IMR-90 (cell line): ENCODE results near the gene ARL13A. TPM values are rescaled to one million over a fixed set of nuclear protein-coding genes. Genes with fewer than 3 reads are reported as not detected.
"Not testable (repeated sequence)": the region's sequence is repeated elsewhere in the genome, so short reads cannot be mapped to it uniquely, and the experiment has no call there.

Experiments
- ATAC-seq: fragments of 200-7000 bp; cut with Tn5 transposase; 2 replicates; pipeline ENCODE4 v1.9.1; 2020; ENCODE audit warnings: low read depth, mild to moderate bottlenecking, moderate library complexity
- BruUV-seq: library from RNA; stranded (reverse); fragments of 400-500 nt; replicated peaks from 2 replicates; lab custom pipeline; 2021; lab: Mats Ljungman, UMichigan
- CTCF ChIA-PET: fragments of 300-600 bp; formaldehyde crosslinking; extraction: SDS; loops from one replicate; lab custom pipeline; 2021; ENCODE audit warnings: antibody characterized with exemption; lab: Yijun Ruan, JAX
- POLR2A ChIA-PET: fragments of 300-600 bp; sonication (Branson Sonifier 250); formaldehyde crosslinking; loops from one replicate; lab custom pipeline; 2022; ENCODE audit warnings: antibody characterized with exemption; ENCODE audit not compliant: unreplicated experiment; lab: Charles Lee
- DNase-seq: peaks from one replicate; pipeline ENCODE4 v3.0.0; 2013
- H2AFZ ChIP-seq: replicated peaks from 2 replicates; pipeline ENCODE3; 2013; ENCODE audit warnings: low read length, mild to moderate bottlenecking; ENCODE audit not compliant: poor library complexity
- H2AK5ac ChIP-seq: 2 replicates; pipeline ENCODE4 v1.6.1; 2013; ENCODE audit warnings: low read depth, low read length, inconsistent platforms
- H2AK9ac ChIP-seq: replicated peaks from 2 replicates; pipeline ENCODE3; 2013; ENCODE audit warnings: mild to moderate bottlenecking, low read depth, low read length, moderate library complexity; ENCODE audit not compliant: poor library complexity
- H2BK120ac ChIP-seq: 2 replicates; pipeline ENCODE4 v1.6.1; 2013; ENCODE audit warnings: low read depth, low read length, inconsistent platforms
- H2BK15ac ChIP-seq: 3 replicates; pipeline ENCODE4 v1.6.1; 2013; ENCODE audit warnings: low read depth, low read length, inconsistent platforms
- H2BK20ac ChIP-seq: 2 replicates; pipeline ENCODE4 v1.6.1; 2013; ENCODE audit warnings: low read depth, mild to moderate bottlenecking, inconsistent platforms, low read length, moderate library complexity
- H2BK5ac ChIP-seq: 2 replicates; pipeline ENCODE4 v1.6.1; 2013; ENCODE audit warnings: mild to moderate bottlenecking, low read depth, low read length, inconsistent platforms; ENCODE audit not compliant: poor library complexity, severe bottlenecking
- H3K14ac ChIP-seq: replicated peaks from 2 replicates; pipeline ENCODE4 v1.6.1; 2013; ENCODE audit warnings: low read depth, low read length, inconsistent platforms
- H3K18ac ChIP-seq: 2 replicates; pipeline ENCODE4 v1.6.1; 2013; ENCODE audit warnings: low read depth, low read length, control low read depth
- H3K23ac ChIP-seq: 2 replicates; pipeline ENCODE4 v1.6.1; 2013; ENCODE audit warnings: low read depth, low read length, inconsistent platforms
- H3K27ac ChIP-seq: 2 replicates; pipeline ENCODE4 v1.5.1; 2013; ENCODE audit warnings: mild to moderate bottlenecking, control low read depth, low read length; ENCODE audit not compliant: insufficient read depth
- H3K27me3 ChIP-seq: 2 replicates; pipeline ENCODE4 v1.6.1; 2013; ENCODE audit warnings: low read length; ENCODE audit not compliant: control insufficient read depth, insufficient read depth
- H3K36me3 ChIP-seq: 2 replicates; pipeline ENCODE4 v1.6.1; 2013; ENCODE audit warnings: low read length, mixed read lengths; ENCODE audit not compliant: control insufficient read depth, insufficient read depth
- H3K4ac ChIP-seq: 2 replicates; pipeline ENCODE4 v1.6.1; 2013; ENCODE audit warnings: low read depth, low read length, inconsistent platforms
- H3K4me1 ChIP-seq: 2 replicates; pipeline ENCODE4 v1.6.1; 2013; ENCODE audit warnings: low read length, mixed read lengths; ENCODE audit not compliant: control insufficient read depth, insufficient read depth
- H3K4me2 ChIP-seq: 2 replicates; pipeline ENCODE4 v1.6.1; 2013; ENCODE audit warnings: low read depth, mild to moderate bottlenecking, control low read depth, low read length, moderate library complexity
- H3K4me3 ChIP-seq: 2 replicates; pipeline ENCODE4 v1.5.1; 2013; ENCODE audit warnings: low read depth, mild to moderate bottlenecking, control low read depth, low read length, moderate library complexity; ENCODE audit not compliant: insufficient read depth
- H3K56ac ChIP-seq: 2 replicates; pipeline ENCODE4 v1.6.1; 2013; ENCODE audit warnings: low read length, inconsistent platforms; ENCODE audit not compliant: insufficient read depth; ENCODE audit errors: extremely low read depth
- H3K79me1 ChIP-seq, 2 experiments: 2 replicates each; pipeline ENCODE4 v1.6.1; 2013; ENCODE audit warnings: low read length in 2 of 2, inconsistent platforms in 1 of 2, low read depth in 1 of 2
- H3K9ac ChIP-seq: 2 replicates; pipeline ENCODE4 v1.6.1; 2013; ENCODE audit warnings: low read depth, low read length, control low read depth
- H3K9me1 ChIP-seq: 2 replicates; pipeline ENCODE4 v1.6.1; 2013; ENCODE audit warnings: low read length, inconsistent platforms; ENCODE audit not compliant: insufficient read depth
- H3K9me3 ChIP-seq: 2 replicates; pipeline ENCODE4 v1.6.1; 2013; ENCODE audit warnings: low read length; ENCODE audit not compliant: control insufficient read depth, insufficient read depth
- H4K20me1 ChIP-seq: 2 replicates; pipeline ENCODE4 v1.6.1; 2013; ENCODE audit warnings: low read length, inconsistent platforms; ENCODE audit not compliant: insufficient read depth
- H4K5ac ChIP-seq: 2 replicates; pipeline ENCODE4 v1.6.1; 2013; ENCODE audit warnings: mild to moderate bottlenecking, low read depth, low read length, control low read depth
- H4K8ac ChIP-seq, 2 experiments: 2 replicates each; pipeline ENCODE4 v1.6.1; 2013; ENCODE audit warnings: low read depth in 2 of 2, low read length in 2 of 2, control low read depth in 1 of 2, inconsistent platforms in 1 of 2
- H4K91ac ChIP-seq: 2 replicates; pipeline ENCODE4 v1.6.1; 2013; ENCODE audit warnings: low read depth, low read length, inconsistent platforms; ENCODE audit not compliant: insufficient read depth
- WGBS, 2 experiments: methylation state at CpG; one replicate each; pipeline versions ENCODE4 v1.1.5 to v1.1.7; 2013; ENCODE audit warnings: missing lambda C conversion rate in 2 of 2; ENCODE audit not compliant: insufficient read length in 1 of 2; ENCODE audit errors: extremely low coverage in 2 of 2; 5-methylcytosine and 5-hydroxymethylcytosine counted together
- dilution Hi-C: fragments of 300-500 bp; cut with HindIII; formaldehyde crosslinking; loops from one replicate; pipeline ENCODE4 v1.14.3; 2018; ENCODE audit warnings: low sequenced_read_pairs; ENCODE audit not compliant: unreplicated experiment
- in situ Hi-C: fragments of 300-500 bp; cut with MboI; formaldehyde crosslinking; loops from 3 replicates; pipeline ENCODE4 v1.14.3; 2019; ENCODE audit warnings: low sequenced_read_pairs, inconsistent platforms, mixed read lengths
- intact Hi-C: fragments of 100-400 bp; cut with micrococcal nuclease; formaldehyde crosslinking; loops from 2 replicates; pipeline ENCODE4 v1.10.0; 2022
- polyA plus RNA-seq, 3 experiments: library from polyadenylated mRNA; depleted of rRNA; stranded (reverse); fragments of >200 nt; gene quantifications; 2 replicates each; pipeline ENCODE4 v1.2.3, GENCODE V29; 2012; ENCODE audit warnings: low replicate concordance in 1 of 3
- total RNA-seq: library from RNA; depleted of rRNA; stranded (reverse); fragments of >200 nt; gene quantifications from 2 replicates; pipeline ENCODE4 v1.2.3, GENCODE V29; 2012

Gene ARL13A
- total and polyA plus RNA-seq, 2 of the 4 experiments (the other 2 are of a cell fraction): not detected

DNA sequence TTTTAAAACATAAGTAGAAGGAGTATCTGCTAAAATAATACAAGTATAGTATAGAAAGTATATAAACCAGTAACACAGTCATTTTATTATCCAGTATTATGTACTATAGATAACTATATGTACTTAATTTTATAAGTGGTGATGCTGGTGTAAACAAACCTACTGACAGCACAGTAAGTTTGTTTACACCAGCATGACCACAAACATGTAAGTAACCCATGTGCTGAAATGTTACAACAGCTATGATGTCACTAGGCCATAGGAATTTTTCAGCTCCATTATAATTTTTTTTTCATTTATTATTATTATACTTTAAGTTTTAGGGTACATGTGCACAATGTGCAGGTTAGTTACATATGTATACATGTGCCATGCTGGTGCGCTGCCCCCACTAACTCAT lies 42.5 kb downstream of the ARL13A start:
- H3K23ac ChIP-seq, H3K56ac ChIP-seq, CTCF ChIA-PET, H3K4ac ChIP-seq, H4K8ac ChIP-seq, H3K4me3 ChIP-seq, H3K14ac ChIP-seq, H3K9ac ChIP-seq, H3K27ac ChIP-seq, H3K27me3 ChIP-seq, H2AK9ac ChIP-seq, H2BK20ac ChIP-seq, H4K20me1 ChIP-seq, intact Hi-C loops, H3K4me1 ChIP-seq, dilution Hi-C loops, H2AK5ac ChIP-seq, H4K91ac ChIP-seq, POLR2A ChIA-PET, H2AFZ ChIP-seq, H2BK5ac ChIP-seq, H3K4me2 ChIP-seq, H3K36me3 ChIP-seq, BruUV-seq, H4K5ac ChIP-seq, H3K18ac ChIP-seq, H3K79me1 ChIP-seq, in situ Hi-C loops, ATAC-seq, H2BK120ac ChIP-seq, H3K9me3 ChIP-seq, H2BK15ac ChIP-seq, H3K9me1 ChIP-seq: not testable (repeated sequence)
- peak; percentile 58 for DNase-seq
- no CpG with 5 or more reads among the region's 1 CpG for WGBS, 2 experiments
